DND-41 (cell line): Measurements from ENCODE around the gene SLC6A19.

ENCODE experiments used
- ATAC-seq: fragments of 200-7000 bp; cut with Tn5 transposase; 3 replicates; pipeline ENCODE4 v1.9.1; 2021; ENCODE audit warnings: low read depth; ENCODE audit not compliant: insufficient read depth
- DNase-seq: peaks from one replicate; pipeline ENCODE4 v3.0.0-alpha.2; 2020
- H2AFZ ChIP-seq: 2 replicates; pipeline ENCODE4 v1.6.0; 2012; ENCODE audit warnings: low read depth, low read length
- H3K27ac ChIP-seq: 2 replicates; pipeline ENCODE4 v1.5.1; 2012; ENCODE audit warnings: low read length, inconsistent platforms
- H3K27me3 ChIP-seq: fragments of 200-600 bp; sonication (generic); 2 replicates; pipeline ENCODE4 v1.6.0; 2012; ENCODE audit warnings: low read length, mild to moderate bottlenecking, inconsistent platforms; ENCODE audit not compliant: insufficient read depth, poor library complexity
- H3K36me3 ChIP-seq: 2 replicates; pipeline ENCODE4 v1.5.1; 2012; ENCODE audit warnings: low read length, inconsistent platforms; ENCODE audit not compliant: insufficient read depth
- H3K4me1 ChIP-seq: 2 replicates; pipeline ENCODE4 v1.5.1; 2012; ENCODE audit warnings: mild to moderate bottlenecking, low read length; ENCODE audit not compliant: insufficient read depth
- H3K4me2 ChIP-seq: 2 replicates; pipeline ENCODE4 v1.6.0; 2012; ENCODE audit warnings: mild to moderate bottlenecking, moderate library complexity, low read length, inconsistent platforms; ENCODE audit not compliant: insufficient read depth
- H3K4me3 ChIP-seq, 2 experiments: fragments of 200-600 bp in 1 of 2; shearing (Covaris generic) in 1 of 2; 2 replicates each; pipeline ENCODE4 v1.5.1; 2012 to 2016; ENCODE audit warnings: inconsistent platforms in 2 of 2, low read length in 2 of 2, mild to moderate bottlenecking in 2 of 2, low read depth in 1 of 2, moderate library complexity in 1 of 2
- H3K79me2 ChIP-seq: 2 replicates; pipeline ENCODE4 v1.6.0; 2012; ENCODE audit warnings: low read length, inconsistent platforms; ENCODE audit not compliant: insufficient read depth
- H3K9ac ChIP-seq: 2 replicates; pipeline ENCODE4 v1.6.0; 2012; ENCODE audit warnings: low read depth, mild to moderate bottlenecking, inconsistent platforms, low read length, moderate library complexity
- H3K9me3 ChIP-seq: 2 replicates; pipeline ENCODE4 v1.5.1; 2012; ENCODE audit warnings: low read length, moderate library complexity, mild to moderate bottlenecking, inconsistent platforms; ENCODE audit not compliant: insufficient read depth, severe bottlenecking
- H4K20me1 ChIP-seq: 2 replicates; pipeline ENCODE4 v1.6.0; 2012; ENCODE audit warnings: low read length; ENCODE audit not compliant: insufficient read depth
- EZH2 ChIP-seq: IDR thresholded peaks from 3 replicates; pipeline ENCODE4 v1.6.1; 2012; ENCODE audit warnings: borderline replicate concordance, low read depth, mild to moderate bottlenecking, moderate library complexity, low read length, inconsistent platforms; ENCODE audit not compliant: severe bottlenecking
- TF ChIP-seq, protein P1 (sequence below): IDR thresholded peaks from 2 replicates; pipeline ENCODE4 v1.5.1; 2012; ENCODE audit warnings: borderline replicate concordance, low read length, moderate library complexity, mild to moderate bottlenecking; ENCODE audit not compliant: poor library complexity, severe bottlenecking; ENCODE audit errors: extremely low read depth

The SLC6A19 gene

DNA sequence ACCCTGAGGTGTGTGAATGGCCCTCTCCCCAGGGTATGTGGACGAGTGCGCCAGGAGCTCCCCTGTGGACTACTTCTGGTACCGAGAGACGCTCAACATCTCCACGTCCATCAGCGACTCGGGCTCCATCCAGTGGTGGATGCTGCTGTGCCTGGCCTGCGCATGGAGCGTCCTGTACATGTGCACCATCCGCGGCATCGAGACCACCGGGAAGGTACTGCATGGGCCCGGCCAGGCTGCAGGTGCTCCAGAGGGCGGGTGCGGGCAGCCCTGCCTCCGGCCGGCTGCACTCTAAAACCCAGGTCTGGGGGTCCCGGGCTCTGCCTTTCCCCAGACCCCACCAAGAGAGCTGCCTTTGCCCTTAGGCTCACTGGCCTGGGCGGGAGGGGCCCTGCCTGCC is 10.9 kb downstream of the SLC6A19 start:
- TF ChIP-seq, protein P1, sequence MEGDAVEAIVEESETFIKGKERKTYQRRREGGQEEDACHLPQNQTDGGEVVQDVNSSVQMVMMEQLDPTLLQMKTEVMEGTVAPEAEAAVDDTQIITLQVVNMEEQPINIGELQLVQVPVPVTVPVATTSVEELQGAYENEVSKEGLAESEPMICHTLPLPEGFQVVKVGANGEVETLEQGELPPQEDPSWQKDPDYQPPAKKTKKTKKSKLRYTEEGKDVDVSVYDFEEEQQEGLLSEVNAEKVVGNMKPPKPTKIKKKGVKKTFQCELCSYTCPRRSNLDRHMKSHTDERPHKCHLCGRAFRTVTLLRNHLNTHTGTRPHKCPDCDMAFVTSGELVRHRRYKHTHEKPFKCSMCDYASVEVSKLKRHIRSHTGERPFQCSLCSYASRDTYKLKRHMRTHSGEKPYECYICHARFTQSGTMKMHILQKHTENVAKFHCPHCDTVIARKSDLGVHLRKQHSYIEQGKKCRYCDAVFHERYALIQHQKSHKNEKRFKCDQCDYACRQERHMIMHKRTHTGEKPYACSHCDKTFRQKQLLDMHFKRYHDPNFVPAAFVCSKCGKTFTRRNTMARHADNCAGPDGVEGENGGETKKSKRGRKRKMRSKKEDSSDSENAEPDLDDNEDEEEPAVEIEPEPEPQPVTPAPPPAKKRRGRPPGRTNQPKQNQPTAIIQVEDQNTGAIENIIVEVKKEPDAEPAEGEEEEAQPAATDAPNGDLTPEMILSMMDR: no peak
- TF ChIP-seq EZH2: no peak
- Histone ChIP-seq H3K4me1 (peaks cover 3% of the 10 kb centered on the region), H3K4me2 (no peak overlapping the region), H3K9ac (no peak overlapping the region), H3K36me3 (no peaks in the 10 kb centered on the region), H3K79me2 (no peaks in the 10 kb centered on the region), H2AFZ (no peak overlapping the region), H3K27ac (no peak overlapping the region), H4K20me1 (no peaks in the 10 kb centered on the region), H3K9me3 (peaks cover 2% of the 10 kb centered on the region), H3K27me3 (no peaks in the 10 kb centered on the region), H3K4me3 (no peak overlapping the region)
- ATAC-seq: no peak
- DNase-seq: no peak

GRCh38 chr5:1212881-1213280 is 11.5 kb downstream of the SLC6A19 start:
- no peak for TF ChIP-seq EZH2
- TF ChIP-seq, protein P1: no peak
- Histone ChIP-seq H3K79me2 (no peaks in the 10 kb centered on the region), H3K36me3 (no peaks in the 10 kb centered on the region), H3K9me3 (peaks cover 2% of the 10 kb centered on the region), H4K20me1 (no peaks in the 10 kb centered on the region), H3K4me1 (peaks cover 9% of the 10 kb centered on the region), H3K9ac (no peak overlapping the region), H3K27me3 (no peaks in the 10 kb centered on the region), H3K27ac (no peak overlapping the region), H3K4me2 (no peak overlapping the region), H2AFZ (no peak overlapping the region), H3K4me3 (no peak overlapping the region)
- ATAC-seq (no peak), DNase-seq (no peak)

DNA sequence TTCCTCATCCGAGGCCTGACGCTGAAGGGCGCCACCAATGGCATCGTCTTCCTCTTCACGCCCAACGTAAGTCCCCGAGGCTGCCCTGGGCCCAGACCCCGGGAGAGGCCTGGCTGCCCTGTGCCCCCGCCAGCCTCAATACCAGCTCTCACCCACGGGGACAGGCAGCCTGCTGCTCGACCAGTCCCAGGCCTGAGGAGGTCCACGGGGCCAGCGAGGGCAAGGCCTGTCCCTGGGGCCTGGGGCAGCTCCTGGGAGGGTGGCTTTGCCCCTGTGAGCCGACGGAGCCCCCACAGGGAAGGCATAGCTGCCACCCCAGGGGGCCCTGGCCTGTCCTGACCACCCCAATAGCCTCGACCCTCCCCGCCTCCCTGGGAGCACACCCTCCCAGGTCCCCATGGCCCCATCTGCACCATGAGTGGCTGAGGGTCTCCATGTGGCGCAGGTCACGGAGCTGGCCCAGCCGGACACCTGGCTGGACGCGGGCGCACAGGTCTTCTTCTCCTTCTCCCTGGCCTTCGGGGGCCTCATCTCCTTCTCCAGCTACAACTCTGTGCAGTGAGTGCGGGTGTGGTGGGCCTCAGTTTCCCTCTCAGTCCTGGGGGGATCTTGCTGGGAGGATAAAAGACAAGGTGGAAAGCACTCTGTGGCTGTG is 12.2 kb downstream of the SLC6A19 start:
- H3K79me2 ChIP-seq: no peaks in the 10 kb centered on the region
- no peak overlapping the region for H3K4me3 ChIP-seq
- no peaks in the 10 kb centered on the region for H4K20me1 ChIP-seq
- no peaks in the 10 kb centered on the region for H3K36me3 ChIP-seq
- H3K27ac ChIP-seq: no peak overlapping the region
- H3K4me1 ChIP-seq: peaks cover 16% of the 10 kb centered on the region
- ATAC-seq (no peak), DNase-seq (no peak)
- H3K9me3 ChIP-seq: peaks cover 2% of the 10 kb centered on the region
- no peak overlapping the region for H2AFZ ChIP-seq
- H3K4me2 ChIP-seq: no peak overlapping the region
- no peak overlapping the region for H3K9ac ChIP-seq
- TF ChIP-seq EZH2: no peak
- TF ChIP-seq, protein P1: no peak
- H3K27me3 ChIP-seq: no peaks in the 10 kb centered on the region
